Activated naive CD4-positive, alpha-beta T cell treated with anti-CD3 and anti-CD28 coated beads, Interleukin-2, amount 50 U/mL, for 24 hours (primary cell): ENCODE measurements around the gene HNMT.

Experiments
- H3K27ac Mint-ChIP-seq: one replicate; pipeline ENCODE4 v1.8.0; 2021; ENCODE audit warnings: mild to moderate bottlenecking, mixed read lengths
- H3K27me3 Mint-ChIP-seq: one replicate; pipeline ENCODE4 v1.8.0; 2021; ENCODE audit warnings: mixed read lengths
- H3K36me3 Mint-ChIP-seq: one replicate; pipeline ENCODE4 v1.8.0; 2021; ENCODE audit warnings: mixed read lengths
- H3K4me1 Mint-ChIP-seq: one replicate; pipeline ENCODE4 v1.8.0; 2021; ENCODE audit warnings: mixed read lengths
- H3K4me3 Mint-ChIP-seq: one replicate; pipeline ENCODE4 v1.8.0; 2021; ENCODE audit warnings: mild to moderate bottlenecking, mixed read lengths
- H3K9me3 Mint-ChIP-seq: one replicate; pipeline ENCODE4 v1.8.0; 2021; ENCODE audit warnings: mixed read lengths

HNMT gene

DNA sequence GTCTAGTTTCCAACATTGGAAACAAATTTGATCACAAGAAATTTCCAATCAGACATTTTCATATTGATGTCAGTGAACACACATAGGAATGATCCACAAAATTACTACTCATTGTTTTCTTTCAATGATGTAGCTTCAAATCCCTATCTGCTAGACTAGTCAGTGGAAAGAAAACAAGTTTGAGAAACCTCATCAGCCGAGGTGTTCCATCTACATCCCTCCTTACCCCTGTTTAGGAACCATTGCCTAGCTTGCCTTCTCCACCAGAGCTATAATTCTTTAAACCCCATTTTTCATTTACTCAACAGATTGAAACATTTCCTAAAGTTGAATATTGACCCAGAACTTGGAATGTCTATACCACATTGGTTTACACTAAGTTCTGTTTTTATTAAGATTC lies 45.3 kb downstream of the HNMT start:
- H3K4me1 Mint-ChIP-seq: no peaks in the 10 kb centered on the region
- H3K4me3 Mint-ChIP-seq: no peak overlapping the region
- no peaks in the 10 kb centered on the region for H3K36me3 Mint-ChIP-seq
- H3K9me3 Mint-ChIP-seq: no peaks in the 10 kb centered on the region
- no peak overlapping the region for H3K27ac Mint-ChIP-seq
- no peaks in the 10 kb centered on the region for H3K27me3 Mint-ChIP-seq

DNA sequence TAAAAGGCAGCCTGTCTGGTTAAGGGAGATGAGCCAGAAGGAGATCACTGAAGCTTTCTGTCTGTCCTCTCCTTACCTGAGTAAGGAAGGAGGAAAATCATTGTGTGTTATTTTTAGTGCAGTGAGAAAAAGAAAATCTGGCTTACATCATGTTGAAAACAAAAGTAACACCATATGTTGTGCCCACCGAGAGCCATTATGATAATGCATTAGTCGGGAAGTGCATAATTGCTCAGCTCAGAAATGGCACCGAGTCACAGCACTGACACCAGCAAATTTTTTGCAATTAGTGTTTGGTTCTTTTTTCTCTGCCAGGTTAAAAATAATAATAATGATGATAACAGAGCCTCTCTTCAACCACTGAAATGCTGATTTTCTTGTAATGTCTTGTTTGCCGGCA lies 46.6 kb downstream of the HNMT start:
- no peak overlapping the region for H3K4me3 Mint-ChIP-seq
- no peaks in the 10 kb centered on the region for H3K36me3 Mint-ChIP-seq
- no peaks in the 10 kb centered on the region for H3K4me1 Mint-ChIP-seq

DNA sequence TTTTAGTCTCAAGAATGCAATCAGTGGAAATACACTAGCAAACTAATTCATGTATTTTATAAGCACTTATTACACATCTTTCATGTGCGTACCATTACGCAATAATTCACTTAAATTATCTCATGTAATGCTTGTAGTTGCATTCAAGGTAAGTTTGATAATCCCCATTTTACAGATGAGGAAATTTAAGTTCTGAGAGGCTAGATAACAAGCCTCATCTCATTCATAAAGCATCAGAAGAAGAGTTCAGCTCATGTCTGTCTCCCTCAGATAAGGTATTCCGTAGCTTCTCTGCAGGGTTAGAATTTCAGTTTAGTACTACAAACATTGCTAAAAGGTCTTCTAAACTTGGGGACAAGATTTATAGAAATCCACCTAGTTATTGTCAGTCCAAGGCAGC lies 47.8 kb downstream of the HNMT start:
- H3K27ac Mint-ChIP-seq: no peak overlapping the region
- no peaks in the 10 kb centered on the region for H3K9me3 Mint-ChIP-seq
- no peak overlapping the region for H3K4me3 Mint-ChIP-seq
- no peaks in the 10 kb centered on the region for H3K4me1 Mint-ChIP-seq
- no peaks in the 10 kb centered on the region for H3K36me3 Mint-ChIP-seq
- H3K27me3 Mint-ChIP-seq: peaks cover 3% of the 10 kb centered on the region

More for the DNA sequence above, 46.6 kb downstream of the HNMT start:
- no peak overlapping the region for H3K27ac Mint-ChIP-seq
- no peaks in the 10 kb centered on the region for H3K9me3 Mint-ChIP-seq
- peaks cover 2% of the 10 kb centered on the region for H3K27me3 Mint-ChIP-seq

DNA sequence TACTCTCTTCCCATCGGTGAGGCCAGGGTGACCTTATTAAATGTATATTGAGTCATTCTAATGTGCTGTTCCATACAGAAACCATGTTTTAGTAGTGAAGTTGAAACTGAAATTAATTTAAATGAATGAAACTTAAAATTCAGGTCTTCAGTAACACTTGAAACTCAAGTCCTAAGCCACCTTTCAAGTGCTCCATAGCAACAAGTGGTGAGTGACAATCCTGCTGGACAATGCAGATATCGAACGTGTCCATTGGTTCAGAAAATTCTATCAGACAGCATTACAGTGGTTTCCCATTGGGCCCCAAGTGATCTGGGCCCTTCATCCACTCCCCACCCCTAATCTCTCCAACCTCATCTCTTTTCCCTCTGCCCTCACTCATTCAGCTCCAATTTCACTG lies 48.7 kb downstream of the HNMT start:
- H3K27me3 Mint-ChIP-seq: peaks cover 3% of the 10 kb centered on the region
- no peak overlapping the region for H3K4me3 Mint-ChIP-seq
- no peaks in the 10 kb centered on the region for H3K4me1 Mint-ChIP-seq
- H3K36me3 Mint-ChIP-seq: no peaks in the 10 kb centered on the region
- no peaks in the 10 kb centered on the region for H3K9me3 Mint-ChIP-seq
- no peak overlapping the region for H3K27ac Mint-ChIP-seq

DNA sequence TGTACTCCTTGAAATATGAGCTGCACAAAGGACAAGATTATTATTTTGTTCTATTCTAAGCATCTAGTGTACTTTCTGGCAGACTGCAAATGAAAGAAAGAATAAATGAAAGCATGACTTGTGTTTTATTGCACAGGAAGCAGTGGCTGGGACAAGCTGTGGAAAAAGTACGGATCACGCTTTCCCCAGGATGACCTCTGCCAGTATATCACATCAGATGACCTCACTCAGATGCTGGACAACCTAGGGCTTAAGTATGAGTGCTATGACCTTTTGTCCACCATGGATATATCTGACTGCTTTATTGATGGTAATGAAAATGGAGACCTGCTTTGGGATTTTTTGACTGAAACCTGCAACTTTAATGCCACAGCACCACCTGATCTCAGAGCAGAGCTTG lies 49.4 kb downstream of the HNMT start:
- no peaks in the 10 kb centered on the region for H3K36me3 Mint-ChIP-seq
- no peak overlapping the region for H3K4me3 Mint-ChIP-seq
- H3K27me3 Mint-ChIP-seq: peaks cover 3% of the 10 kb centered on the region
- H3K9me3 Mint-ChIP-seq: no peaks in the 10 kb centered on the region
- no peaks in the 10 kb centered on the region for H3K4me1 Mint-ChIP-seq
- no peak overlapping the region for H3K27ac Mint-ChIP-seq

DNA sequence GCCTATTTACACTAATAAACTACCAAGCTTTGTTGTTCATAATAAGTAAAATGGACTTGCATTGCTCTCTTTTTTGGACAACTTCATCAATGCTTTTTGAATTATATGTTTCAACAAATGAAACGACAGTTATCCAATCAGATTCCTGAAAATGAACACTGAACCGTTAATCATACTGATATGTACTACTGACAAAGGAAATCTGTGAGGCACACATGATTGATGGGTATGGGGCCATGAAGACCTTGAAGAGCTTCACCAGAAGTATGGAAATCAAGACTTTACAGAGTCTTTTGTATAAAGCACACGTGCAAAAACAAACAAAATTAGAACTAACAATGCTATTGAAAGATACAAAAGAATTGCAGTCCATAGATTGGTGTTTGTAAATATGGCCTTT lies 51.2 kb downstream of the HNMT start:
- Mint-ChIP-seq H3K4me1 (no peaks in the 10 kb centered on the region), H3K9me3 (no peaks in the 10 kb centered on the region), H3K27ac (no peak overlapping the region), H3K4me3 (no peak overlapping the region), H3K27me3 (peaks cover 3% of the 10 kb centered on the region), H3K36me3 (no peaks in the 10 kb centered on the region)

DNA sequence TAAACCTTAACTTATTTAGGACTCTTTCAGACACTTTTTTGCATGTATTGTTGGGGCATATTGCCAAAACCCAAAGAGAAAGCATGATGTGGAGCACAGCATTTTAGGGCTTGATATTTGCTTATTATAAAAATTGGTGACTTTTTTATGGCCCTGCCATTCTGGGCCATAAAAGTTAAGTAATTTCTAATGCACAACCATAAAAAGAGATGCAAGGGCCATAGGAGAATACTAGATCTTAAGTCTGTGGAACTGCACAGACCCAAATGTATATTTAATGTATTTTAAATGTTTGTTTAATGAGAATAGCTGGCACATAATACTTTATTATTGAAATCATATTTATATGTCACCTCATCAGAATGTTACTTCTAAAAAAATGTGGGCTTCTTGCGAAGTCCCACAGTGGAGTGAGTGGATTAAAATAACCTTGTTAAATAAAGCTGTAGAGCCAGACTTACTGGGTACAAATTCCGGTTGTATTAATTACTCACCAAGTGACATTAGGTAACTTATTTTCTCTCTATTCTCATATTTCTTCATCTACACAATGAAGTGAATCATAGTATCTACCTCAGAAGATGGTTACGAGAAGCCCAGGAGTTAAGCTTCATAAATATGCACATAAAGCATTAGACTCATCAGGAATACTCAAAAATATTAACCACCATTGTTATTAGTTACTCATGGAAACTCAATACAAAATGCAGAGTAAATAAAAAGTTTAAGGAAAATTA lies 52.2 kb downstream of the HNMT start:
- H3K4me1 Mint-ChIP-seq: no peaks in the 10 kb centered on the region
- H3K4me3 Mint-ChIP-seq: no peak overlapping the region
- H3K9me3 Mint-ChIP-seq: no peaks in the 10 kb centered on the region
- H3K27ac Mint-ChIP-seq: no peak overlapping the region
- H3K27me3 Mint-ChIP-seq: peaks cover 3% of the 10 kb centered on the region
- no peaks in the 10 kb centered on the region for H3K36me3 Mint-ChIP-seq

DNA sequence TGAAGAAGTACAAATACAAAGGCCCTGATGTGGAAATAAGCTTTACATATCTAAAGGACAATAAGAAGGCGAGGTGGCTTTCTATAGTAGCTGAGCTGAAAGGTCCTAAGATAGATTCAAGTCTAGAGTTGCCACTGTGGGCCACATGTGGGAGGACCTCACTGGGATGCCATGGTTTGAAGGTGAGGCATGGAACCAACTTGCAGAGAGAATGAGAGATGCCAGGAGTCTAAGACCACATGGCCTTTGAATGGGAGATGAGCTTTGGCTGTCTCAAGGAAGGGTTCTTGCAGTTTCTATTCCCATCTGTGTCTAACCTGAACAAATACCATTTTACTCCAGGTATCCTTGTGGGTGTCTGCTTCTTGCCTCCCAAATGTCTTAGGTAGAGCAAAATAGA lies 53.6 kb downstream of the HNMT start:
- Mint-ChIP-seq H3K4me1 (no peaks in the 10 kb centered on the region), H3K36me3 (no peaks in the 10 kb centered on the region), H3K4me3 (no peak overlapping the region), H3K27me3 (peaks cover 3% of the 10 kb centered on the region), H3K9me3 (no peaks in the 10 kb centered on the region), H3K27ac (no peak overlapping the region)

DNA sequence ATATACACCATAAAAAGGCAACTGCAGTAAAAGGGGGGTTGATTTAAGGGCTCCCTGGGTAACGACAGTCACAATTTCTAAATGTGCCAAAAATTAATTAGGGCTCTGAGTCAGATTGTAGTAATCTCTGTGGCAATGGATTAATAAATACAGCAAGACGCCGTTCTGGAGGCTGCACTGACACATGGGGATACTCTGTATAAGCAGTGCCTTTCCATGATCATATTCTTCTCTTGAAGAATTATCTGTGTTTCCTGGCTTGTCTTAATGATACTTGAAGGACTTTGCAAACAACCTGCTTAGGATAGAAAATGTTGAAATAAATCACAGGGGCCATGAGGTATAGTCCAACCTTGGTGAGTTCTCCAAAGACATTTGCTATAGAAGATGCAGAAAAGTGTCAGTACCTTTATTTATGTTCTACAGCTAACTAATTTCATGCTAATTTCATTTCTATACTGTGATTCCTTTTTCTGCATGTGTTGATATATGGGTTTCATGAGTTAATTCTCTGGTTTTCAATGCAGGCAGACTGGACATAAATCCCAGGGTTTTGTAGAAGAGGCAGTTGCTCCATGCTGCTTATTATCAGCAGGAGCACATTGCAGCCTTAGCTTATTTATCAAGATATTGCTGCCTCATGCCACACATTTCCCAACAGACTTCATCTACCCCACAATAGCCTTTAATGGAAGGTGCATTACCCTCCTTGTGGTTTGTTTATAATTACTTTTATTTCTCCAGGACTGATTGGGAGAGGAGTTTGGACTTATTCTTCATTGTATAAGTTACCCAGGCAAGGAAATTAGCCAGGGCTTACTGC lies 54.8 kb downstream of the HNMT start:
- Mint-ChIP-seq H3K27ac (no peak overlapping the region), H3K36me3 (no peaks in the 10 kb centered on the region), H3K9me3 (no peaks in the 10 kb centered on the region), H3K27me3 (peaks cover 3% of the 10 kb centered on the region), H3K4me3 (no peak overlapping the region), H3K4me1 (no peaks in the 10 kb centered on the region)

DNA sequence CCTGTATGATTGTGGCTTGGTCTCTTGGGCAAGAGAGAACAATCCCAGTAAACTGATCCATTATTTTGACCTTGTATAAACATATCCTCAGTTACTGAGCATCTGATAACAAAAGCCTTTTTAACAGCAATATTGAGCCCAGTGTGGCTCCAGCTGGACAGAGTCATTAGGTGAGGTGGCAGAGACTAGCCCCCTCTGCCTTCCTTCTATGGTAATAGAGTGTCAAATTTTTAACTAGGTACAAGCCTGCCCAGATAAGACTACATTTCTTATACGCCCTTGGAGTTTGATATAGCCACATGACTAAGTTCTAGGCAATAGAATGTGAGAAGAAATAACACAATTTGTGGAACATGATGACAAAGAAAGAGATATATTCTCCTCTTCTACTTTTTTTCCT lies 56.2 kb downstream of the HNMT start:
- Mint-ChIP-seq H3K27me3 (peaks cover 2% of the 10 kb centered on the region), H3K36me3 (no peaks in the 10 kb centered on the region), H3K4me1 (no peaks in the 10 kb centered on the region), H3K9me3 (no peaks in the 10 kb centered on the region), H3K27ac (no peak overlapping the region), H3K4me3 (no peak overlapping the region)

DNA sequence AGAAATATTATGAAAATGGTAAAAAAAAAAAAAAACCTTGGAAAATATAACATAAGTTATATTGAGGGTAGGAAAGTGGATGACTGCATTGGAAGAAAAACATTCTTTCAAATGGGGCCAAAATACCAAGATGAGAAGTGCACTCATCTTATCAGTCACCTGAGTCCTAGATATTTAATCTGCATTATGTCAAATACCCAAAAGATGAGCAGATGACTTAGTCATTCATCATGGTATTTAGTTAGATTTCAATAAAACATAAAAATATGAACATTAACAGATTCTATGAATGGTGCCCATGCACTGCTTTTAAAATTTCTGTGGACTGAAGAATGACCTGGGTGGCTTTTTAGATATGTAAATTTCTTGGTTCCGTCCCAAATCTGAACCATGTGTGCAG lies 56.9 kb downstream of the HNMT start:
- Mint-ChIP-seq H3K27ac (no peak overlapping the region), H3K27me3 (no peaks in the 10 kb centered on the region), H3K4me3 (no peak overlapping the region), H3K4me1 (no peaks in the 10 kb centered on the region), H3K9me3 (no peaks in the 10 kb centered on the region), H3K36me3 (no peaks in the 10 kb centered on the region)

DNA sequence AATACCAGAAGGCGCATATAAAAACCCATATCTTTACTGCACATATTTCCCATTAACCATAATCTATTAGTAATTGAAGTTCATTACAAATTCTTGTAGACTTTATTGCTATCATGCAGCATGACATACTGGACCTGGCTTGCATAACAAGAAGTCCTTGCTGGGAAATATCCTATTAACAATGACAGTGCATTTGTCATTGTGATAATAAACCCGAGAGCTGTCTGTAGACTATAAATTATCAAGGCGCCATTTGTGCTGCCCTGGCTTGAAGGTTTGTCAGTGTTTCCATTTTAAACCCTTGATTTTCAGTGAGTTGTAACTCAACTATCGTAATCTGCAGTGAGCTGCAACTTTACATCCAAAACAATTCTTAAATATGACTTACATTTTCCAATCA lies 59.0 kb downstream of the HNMT start:
- Mint-ChIP-seq H3K36me3 (no peaks in the 10 kb centered on the region), H3K27me3 (no peaks in the 10 kb centered on the region), H3K27ac (no peak overlapping the region), H3K9me3 (no peaks in the 10 kb centered on the region), H3K4me1 (no peaks in the 10 kb centered on the region), H3K4me3 (no peak overlapping the region)

DNA sequence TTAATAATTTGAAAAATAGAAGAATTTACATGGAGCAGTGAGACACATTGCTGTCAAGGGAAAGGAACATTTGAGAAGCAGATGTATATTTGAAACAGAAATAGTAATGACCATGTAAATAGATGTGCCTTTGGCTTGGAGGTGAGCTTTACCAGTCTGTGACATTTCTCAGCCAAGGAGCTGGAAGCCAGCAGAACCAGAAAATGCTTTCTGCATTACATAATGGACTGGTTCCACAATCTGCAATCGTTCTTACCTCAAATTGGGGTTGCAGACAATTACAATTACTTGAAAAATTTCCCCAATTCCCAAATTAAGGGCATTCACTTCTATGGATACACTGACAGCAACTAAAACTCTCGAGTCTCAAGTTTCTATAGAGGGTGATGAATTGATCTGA lies 59.7 kb downstream of the HNMT start:
- H3K4me1 Mint-ChIP-seq: no peaks in the 10 kb centered on the region
- no peaks in the 10 kb centered on the region for H3K27me3 Mint-ChIP-seq
- H3K4me3 Mint-ChIP-seq: no peak overlapping the region
- no peaks in the 10 kb centered on the region for H3K36me3 Mint-ChIP-seq
- H3K9me3 Mint-ChIP-seq: no peaks in the 10 kb centered on the region
- no peak overlapping the region for H3K27ac Mint-ChIP-seq

DNA sequence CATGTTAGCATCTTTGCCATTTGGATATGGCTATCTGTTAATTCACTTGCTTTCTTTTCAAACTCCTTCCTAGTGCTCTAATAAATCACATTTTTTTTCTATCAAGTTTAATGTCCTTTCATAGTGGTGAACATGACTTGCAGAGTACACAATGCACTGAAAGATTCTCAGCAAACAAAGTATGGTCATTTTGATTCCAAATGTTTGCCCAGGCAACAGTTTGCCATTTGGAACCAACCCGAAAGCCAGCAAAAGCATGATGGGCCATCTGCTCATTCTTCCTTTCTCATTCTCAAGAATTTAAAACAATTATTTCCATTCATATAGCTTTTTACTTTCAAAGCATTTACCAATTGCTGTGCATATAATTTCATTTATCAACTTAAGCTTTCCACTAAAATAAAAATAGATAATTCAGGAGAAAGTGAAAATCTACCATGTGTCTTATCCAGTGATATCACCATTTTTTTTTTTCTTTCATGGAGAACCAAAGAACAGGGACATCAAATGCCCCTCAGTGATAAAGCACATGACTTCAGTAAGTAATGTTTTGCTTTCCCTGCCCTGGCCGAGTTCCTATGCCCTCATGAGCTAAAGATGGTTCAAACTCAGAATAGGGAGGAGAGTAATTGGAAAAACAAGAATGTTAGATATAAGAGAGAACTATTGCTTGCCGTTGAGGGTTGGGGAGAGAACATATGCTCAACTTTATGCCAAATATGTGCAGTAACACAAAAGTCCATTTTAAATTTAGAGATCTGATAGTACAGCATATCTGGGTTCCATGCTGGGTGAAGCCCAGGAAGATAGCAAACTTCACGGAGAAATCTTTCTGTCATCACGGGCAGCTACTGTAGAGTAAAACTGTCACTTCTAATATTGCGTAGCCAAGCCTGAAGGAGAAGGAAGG lies 62.1 kb downstream of the HNMT start:
- no peaks in the 10 kb centered on the region for H3K4me1 Mint-ChIP-seq
- no peaks in the 10 kb centered on the region for H3K36me3 Mint-ChIP-seq
- no peak overlapping the region for H3K27ac Mint-ChIP-seq
- no peaks in the 10 kb centered on the region for H3K27me3 Mint-ChIP-seq
- H3K9me3 Mint-ChIP-seq: no peaks in the 10 kb centered on the region
- no peak overlapping the region for H3K4me3 Mint-ChIP-seq

DNA sequence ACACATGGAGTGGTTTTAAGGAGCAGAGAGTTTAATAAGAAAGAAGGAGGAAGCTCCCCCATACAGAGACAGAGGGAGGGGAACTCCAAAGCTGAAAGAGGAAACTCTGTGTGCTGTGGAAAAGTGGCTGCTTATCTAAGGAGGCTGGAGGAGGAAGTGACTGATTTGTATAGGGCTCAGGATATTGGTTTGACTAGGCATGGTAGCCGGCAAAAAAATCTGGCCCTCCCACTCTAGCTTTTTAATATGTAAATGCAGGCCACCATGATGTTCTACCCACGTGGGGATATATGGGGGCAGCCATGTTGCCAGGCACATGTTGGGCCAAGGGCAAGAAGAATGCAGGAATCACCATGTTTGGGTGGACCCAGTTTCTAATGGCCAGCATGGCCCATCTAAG lies 64.3 kb downstream of the HNMT start:
- H3K4me1 Mint-ChIP-seq: no peaks in the 10 kb centered on the region
- no peaks in the 10 kb centered on the region for H3K9me3 Mint-ChIP-seq
- H3K27ac Mint-ChIP-seq: no peak overlapping the region
- no peak overlapping the region for H3K4me3 Mint-ChIP-seq
- H3K36me3 Mint-ChIP-seq: no peaks in the 10 kb centered on the region
- H3K27me3 Mint-ChIP-seq: no peaks in the 10 kb centered on the region

DNA sequence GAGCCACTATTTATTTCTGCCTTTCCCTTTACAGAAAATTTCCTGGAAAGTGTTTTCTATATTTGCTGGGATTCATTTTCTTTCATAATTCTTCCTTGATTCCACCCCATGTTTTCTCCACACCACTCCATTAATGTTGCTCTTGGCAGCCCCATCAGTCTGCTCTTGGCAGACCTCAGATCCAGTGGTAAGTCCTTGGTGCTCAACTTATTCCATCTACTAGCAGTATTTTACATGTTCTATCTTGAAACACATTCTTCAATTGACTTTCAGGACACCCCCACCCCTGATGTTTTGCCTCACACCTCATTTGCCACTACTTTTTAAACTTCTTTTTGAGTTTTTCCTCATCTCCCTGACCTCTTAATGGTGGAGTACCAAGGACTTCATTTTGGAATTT lies 65.0 kb downstream of the HNMT start:
- Mint-ChIP-seq H3K27me3 (no peaks in the 10 kb centered on the region), H3K36me3 (no peaks in the 10 kb centered on the region), H3K27ac (no peak overlapping the region), H3K9me3 (no peaks in the 10 kb centered on the region), H3K4me1 (no peaks in the 10 kb centered on the region), H3K4me3 (no peak overlapping the region)
